ENCODE measurements around the gene FAIM.

FAIM gene

DNA sequence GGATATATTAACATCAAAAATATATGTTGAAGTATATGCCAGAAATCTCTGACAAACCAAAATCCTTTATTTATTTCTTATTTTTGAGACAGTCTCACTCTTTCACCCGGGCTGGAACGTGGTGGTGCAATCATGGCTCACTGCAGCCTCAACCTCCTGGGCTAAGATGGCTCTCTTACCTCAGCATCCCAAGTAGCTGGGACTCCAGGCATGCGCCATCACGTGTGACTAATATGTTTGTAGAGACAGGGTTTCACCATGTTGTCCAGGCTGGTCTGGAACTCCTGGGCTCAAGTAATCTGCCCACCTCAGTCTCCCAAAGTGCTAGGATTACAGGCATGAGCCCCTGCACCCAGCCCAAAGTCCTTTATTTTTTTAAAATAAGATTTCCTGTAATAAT is 11.9 kb downstream of the FAIM start:
- H3K27ac ChIP-seq = no peak overlapping the region
- TF ChIP-seq, protein P1, sequence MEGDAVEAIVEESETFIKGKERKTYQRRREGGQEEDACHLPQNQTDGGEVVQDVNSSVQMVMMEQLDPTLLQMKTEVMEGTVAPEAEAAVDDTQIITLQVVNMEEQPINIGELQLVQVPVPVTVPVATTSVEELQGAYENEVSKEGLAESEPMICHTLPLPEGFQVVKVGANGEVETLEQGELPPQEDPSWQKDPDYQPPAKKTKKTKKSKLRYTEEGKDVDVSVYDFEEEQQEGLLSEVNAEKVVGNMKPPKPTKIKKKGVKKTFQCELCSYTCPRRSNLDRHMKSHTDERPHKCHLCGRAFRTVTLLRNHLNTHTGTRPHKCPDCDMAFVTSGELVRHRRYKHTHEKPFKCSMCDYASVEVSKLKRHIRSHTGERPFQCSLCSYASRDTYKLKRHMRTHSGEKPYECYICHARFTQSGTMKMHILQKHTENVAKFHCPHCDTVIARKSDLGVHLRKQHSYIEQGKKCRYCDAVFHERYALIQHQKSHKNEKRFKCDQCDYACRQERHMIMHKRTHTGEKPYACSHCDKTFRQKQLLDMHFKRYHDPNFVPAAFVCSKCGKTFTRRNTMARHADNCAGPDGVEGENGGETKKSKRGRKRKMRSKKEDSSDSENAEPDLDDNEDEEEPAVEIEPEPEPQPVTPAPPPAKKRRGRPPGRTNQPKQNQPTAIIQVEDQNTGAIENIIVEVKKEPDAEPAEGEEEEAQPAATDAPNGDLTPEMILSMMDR (conservative IDR thresholded peaks at IDR 0.05) = no peak
- no peak for TF ChIP-seq ZFX (IDR thresholded peaks at IDR 0.05)

DNA sequence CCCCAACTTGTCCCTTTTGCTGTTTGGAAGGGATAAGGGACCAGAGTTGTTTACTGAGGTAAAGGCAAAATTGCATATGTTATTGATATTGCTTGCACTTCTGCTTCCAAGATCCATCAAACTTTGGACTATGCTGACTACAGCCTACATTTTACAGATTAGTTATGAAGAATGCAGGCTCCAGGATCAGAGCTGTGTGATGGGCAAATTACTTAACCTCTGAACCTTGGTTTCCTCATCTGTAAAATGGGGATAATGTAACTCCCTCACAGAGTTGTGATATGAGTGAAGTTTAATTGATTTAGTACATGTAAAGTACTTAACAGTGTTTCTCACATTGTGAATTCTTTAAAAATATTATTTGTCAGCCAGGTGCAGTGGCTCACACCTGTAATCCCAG is 15.9 kb downstream of the FAIM start:
- no peak for TF ChIP-seq ZFX (IDR thresholded peaks at IDR 0.05)
- TF ChIP-seq, protein P1 (conservative IDR thresholded peaks at IDR 0.05) = no peak
- H3K27ac ChIP-seq = no peak overlapping the region

DNA sequence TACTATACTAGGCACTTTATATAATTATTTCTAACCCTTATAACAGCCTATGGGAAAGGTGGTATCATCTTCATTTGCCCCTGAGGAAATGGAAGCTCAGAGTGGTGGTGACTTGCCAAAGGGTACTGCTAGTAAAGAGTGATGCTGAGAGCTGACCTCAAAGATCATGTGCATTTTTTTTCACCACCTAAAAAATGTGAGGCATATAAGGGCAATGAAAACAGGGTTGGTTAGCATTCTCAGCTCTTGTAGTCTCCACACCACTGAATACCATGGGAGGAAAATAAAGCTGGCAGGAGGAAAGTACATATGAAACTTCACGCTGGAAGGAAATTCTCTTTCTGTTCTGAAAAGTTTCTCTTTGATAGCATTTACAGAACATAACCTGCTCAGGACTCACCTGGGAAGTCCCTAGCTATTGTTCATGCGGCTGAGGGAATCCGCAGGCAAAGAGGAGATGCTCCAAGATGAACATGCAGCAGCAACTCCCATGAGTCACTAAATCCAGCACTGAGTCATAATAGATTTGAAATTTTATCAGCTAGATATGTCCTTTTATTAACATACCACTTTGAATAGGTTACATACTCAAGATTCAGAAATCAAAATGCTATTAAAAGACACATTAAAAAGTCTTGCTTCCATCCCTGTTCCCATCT is 17.3 kb downstream of the FAIM start:
- no peak for TF ChIP-seq ZFX (IDR thresholded peaks at IDR 0.05)
- TF ChIP-seq, protein P1 (conservative IDR thresholded peaks at IDR 0.05) = no peak
- no peak overlapping the region for H3K27ac ChIP-seq

DNA sequence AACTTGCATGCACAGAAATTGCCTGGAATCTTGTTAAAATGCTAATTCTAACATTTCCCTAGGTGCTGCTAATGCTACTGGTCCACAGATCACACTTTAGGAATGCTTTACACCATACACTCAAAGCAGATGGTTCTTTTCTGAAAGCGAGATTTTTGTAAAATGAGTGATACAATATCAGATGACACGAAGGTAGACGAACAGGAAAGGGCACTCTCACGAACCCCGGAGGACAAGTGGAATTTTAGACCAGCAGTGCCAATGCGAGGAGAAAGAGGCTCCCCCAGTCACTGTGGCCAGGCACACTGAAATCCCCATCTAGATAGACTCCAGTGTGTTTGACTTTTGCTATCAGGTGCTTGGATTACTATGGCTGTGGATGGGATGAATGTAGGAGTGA is 21.0 kb downstream of the FAIM start:
- TF ChIP-seq, protein P1 (conservative IDR thresholded peaks at IDR 0.05) = no peak
- TF ChIP-seq ZFX (IDR thresholded peaks at IDR 0.05) = no peak
- no peak overlapping the region for H3K27ac ChIP-seq

DNA sequence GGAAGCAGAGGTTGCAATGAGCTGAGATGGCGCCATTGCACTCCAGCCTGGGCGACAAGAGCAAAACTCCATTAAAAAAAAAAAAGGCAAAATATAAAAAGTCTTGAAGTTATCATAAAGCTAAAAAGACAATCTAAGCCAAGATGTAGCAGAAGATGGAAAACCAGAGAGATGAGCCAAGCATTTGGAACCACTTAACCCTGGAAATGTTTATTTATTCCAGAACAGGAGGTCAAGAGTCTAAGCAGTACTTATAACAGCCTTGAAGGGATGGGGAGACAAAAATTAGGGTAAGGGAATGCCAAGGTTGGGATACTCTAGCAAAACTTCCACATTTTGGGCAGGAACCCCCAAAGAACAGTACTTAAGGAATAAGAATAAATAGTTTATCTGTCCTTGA is 30.1 kb downstream of the FAIM start:
- no peak overlapping the region for H3K27ac ChIP-seq
- TF ChIP-seq ZFX (IDR thresholded peaks at IDR 0.05) = no peak
- TF ChIP-seq, protein P1 (conservative IDR thresholded peaks at IDR 0.05) = no peak

DNA sequence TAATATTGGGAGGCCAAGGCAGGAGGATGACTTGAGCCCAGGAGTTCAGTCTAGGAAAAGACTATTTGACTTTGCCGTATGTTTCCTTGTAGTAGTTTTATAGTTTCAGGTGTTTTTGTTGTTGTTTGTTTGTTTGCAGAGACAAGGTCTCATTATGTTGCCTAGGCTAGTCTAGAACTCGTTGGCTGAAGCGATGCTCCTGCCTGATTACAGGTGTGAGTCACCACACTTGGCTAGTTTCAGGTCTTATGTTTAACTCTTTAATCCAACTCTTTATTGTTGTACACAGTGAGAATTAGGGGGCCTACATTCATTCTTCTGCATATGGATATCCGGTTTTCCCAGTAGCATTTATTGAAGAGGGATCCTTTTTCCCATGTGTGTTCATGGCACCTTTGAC is 32.0 kb downstream of the FAIM start:
- TF ChIP-seq ZFX (IDR thresholded peaks at IDR 0.05) = no peak
- TF ChIP-seq, protein P1 (conservative IDR thresholded peaks at IDR 0.05) = no peak
- H3K27ac ChIP-seq = no peak overlapping the region

DNA sequence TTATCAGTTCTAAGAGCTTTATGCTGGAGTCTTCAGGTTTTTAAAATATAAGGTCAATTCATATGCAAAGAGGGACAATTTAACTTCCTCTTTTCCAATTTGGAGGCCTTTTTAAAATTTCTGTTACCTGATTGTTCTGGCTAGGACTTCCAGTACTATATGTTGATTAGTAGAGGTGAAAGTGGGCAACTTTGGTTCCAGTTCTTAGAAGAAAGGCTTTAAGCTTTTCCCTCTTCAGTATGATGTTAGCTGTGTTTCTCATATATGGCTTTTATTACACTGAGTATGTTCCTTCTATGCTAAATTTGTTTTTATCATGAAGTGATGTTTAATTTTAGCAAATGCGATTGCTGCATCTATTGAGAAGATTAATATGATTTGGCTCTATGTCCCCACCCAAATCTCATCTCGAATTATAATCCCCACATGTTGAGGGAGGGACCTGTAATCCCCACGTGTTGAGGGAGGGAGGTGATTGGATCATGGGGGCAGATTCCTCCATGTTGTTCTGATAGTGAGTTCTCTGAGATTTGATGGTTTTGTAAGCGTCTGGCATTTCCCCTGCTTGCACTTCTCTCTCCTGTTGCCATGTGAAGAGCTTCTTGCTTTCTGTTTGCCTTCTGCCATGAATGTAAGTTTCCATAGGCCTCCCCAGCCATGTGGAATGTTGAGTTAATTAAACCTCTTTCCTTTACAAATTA is 33.8 kb downstream of the FAIM start:
- H3K27ac ChIP-seq = no peak overlapping the region
- TF ChIP-seq, protein P1 (conservative IDR thresholded peaks at IDR 0.05) = no peak
- no peak for TF ChIP-seq ZFX (IDR thresholded peaks at IDR 0.05)

Data from C4-2B (cell line).